GM10266 (cell line): ENCODE measurements around the gene APBA3.

Experiments used
- DNase-seq: peaks from one replicate; pipeline ENCODE4 v3.0.0; 2012; ENCODE audit errors: extremely low spot score
- CTCF ChIP-seq: IDR thresholded peaks from 2 replicates; pipeline ENCODE4 v1.5.1; 2012; ENCODE audit warnings: mild to moderate bottlenecking, low read depth; ENCODE audit not compliant: control insufficient read depth, insufficient read depth; ENCODE audit errors: missing control alignments

Gene APBA3

GRCh38 chr19:3807131-3807480, 45.6 kb upstream of the APBA3 start:
- TF ChIP-seq CTCF = no peak
- no peak for DNase-seq

- TF ChIP-seq CTCF = no peak
- no peak for DNase-seq
These were observed 44.4 kb upstream of the APBA3 start for GRCh38 chr19:3805859-3806258.

GRCh38 chr19:3804429-3804828, 42.9 kb upstream of the APBA3 start:
- TF ChIP-seq CTCF = no peak
- no peak for DNase-seq

GRCh38 chr19:3803986-3804385, 42.5 kb upstream of the APBA3 start:
- no peak for TF ChIP-seq CTCF
- DNase-seq = no peak

GRCh38 chr19:3803114-3803888, 41.8 kb upstream of the APBA3 start:
- no peak for DNase-seq
- TF ChIP-seq CTCF = no peak

- DNase-seq = no peak
- no peak for TF ChIP-seq CTCF
These were observed 40.1 kb upstream of the APBA3 start for GRCh38 chr19:3801412-3802096.

- no peak for DNase-seq
- TF ChIP-seq CTCF = no peak
These were observed 39.5 kb upstream of the APBA3 start for GRCh38 chr19:3800996-3801395.
